T-cell (primary cell): ENCODE results near the gene DHRS1. TPM values are rescaled to one million over a fixed set of nuclear protein-coding genes. Genes with fewer than 3 reads are reported as not detected.
A peak's percentile ranks its signal among the peaks of the same experiment; 100 is the strongest.

ENCODE experiments used
- ATAC-seq, 4 experiments: fragments of 200-7000 bp in 3 of 4; fragments of 150-1000 bp in 1 of 4; cut with Tn5 transposase; replicated peaks in 1 of 4; 1 replicate in 3 of 4; 2 replicates in 1 of 4; pipeline ENCODE4 v1.10.0; 2021; ENCODE audit warnings: moderate library complexity in 3 of 4, mild to moderate bottlenecking in 2 of 4, moderate number of reproducible peaks in 1 of 4
- CTCF ChIA-PET, 2 donors: fragments of 300-600 bp; sonication (Branson Sonifier 250); formaldehyde crosslinking; loops; one replicate each; lab custom pipeline; 2022; ENCODE audit warnings: antibody characterized with exemption in 2 of 2; lab: Charles Lee
- POLR2A ChIA-PET, 2 donors: fragments of 300-600 bp; sonication (Branson Sonifier 250); formaldehyde crosslinking; loops; one replicate each; lab custom pipeline; 2022; ENCODE audit warnings: antibody characterized with exemption in 2 of 2; lab: Charles Lee
- DNase-seq, 35 experiments: peaks; one replicate each; pipeline versions ENCODE4 v3.0.0 to v3.0.0-alpha.2; 2013 to 2023
- H3K27ac ChIP-seq: one replicate; pipeline ENCODE4 v1.5.1; 2013; ENCODE audit warnings: low read length
- H3K27me3 ChIP-seq, 2 experiments: replicated peaks in 1 of 2; 1 replicate in 1 of 2; 2 replicates in 1 of 2; pipeline versions ENCODE4 v1.6.1 to v1.7.0; 2013; ENCODE audit warnings: low read length in 1 of 2, mixed read lengths in 1 of 2; ENCODE audit not compliant: control insufficient read depth in 2 of 2, insufficient read depth in 2 of 2; ENCODE audit errors: extremely low read depth in 1 of 2
- H3K36me3 ChIP-seq, 2 donors: 1 replicate in 1 of 2; 2 replicates in 1 of 2; pipeline versions ENCODE4 v1.6.1 to v1.7.0; 2013; ENCODE audit warnings: low read length in 1 of 2; ENCODE audit not compliant: control insufficient read depth in 2 of 2, insufficient read depth in 1 of 2; ENCODE audit errors: extremely low read depth in 1 of 2
- H3K4me1 ChIP-seq, 2 experiments: 1 replicate in 1 of 2; 2 replicates in 1 of 2; pipeline versions ENCODE4 v1.6.1 to v1.7.0; 2013; ENCODE audit warnings: low read length in 2 of 2, mixed read lengths in 1 of 2; ENCODE audit not compliant: insufficient read depth in 2 of 2, control insufficient read depth in 1 of 2; ENCODE audit errors: extremely low read depth in 1 of 2
- H3K4me3 ChIP-seq, 2 donors: 1 replicate in 1 of 2; 2 replicates in 1 of 2; pipeline versions ENCODE4 v1.5.1 to v1.7.0; 2013; ENCODE audit warnings: mild to moderate bottlenecking in 2 of 2, low read length in 1 of 2, moderate library complexity in 1 of 2; ENCODE audit not compliant: control insufficient read depth in 1 of 2; ENCODE audit errors: extremely low read depth in 1 of 2
- H3K9me3 ChIP-seq: 2 replicates; pipeline ENCODE4 v1.7.0; 2013
- H3K27ac Mint-ChIP-seq, 2 donors: one replicate each; pipeline ENCODE4 v1.8.0; 2020 to 2021; ENCODE audit warnings: mild to moderate bottlenecking in 2 of 2, mixed read lengths in 2 of 2
- H3K27me3 Mint-ChIP-seq, 2 donors: one replicate each; pipeline ENCODE4 v1.8.0; 2021 to 2022; ENCODE audit warnings: mixed read lengths in 2 of 2
- H3K36me3 Mint-ChIP-seq: one replicate; pipeline ENCODE4 v1.8.0; 2021; ENCODE audit warnings: mixed read lengths
- H3K4me1 Mint-ChIP-seq, 3 donors: one replicate each; pipeline ENCODE4 v1.8.0; 2020 to 2022; ENCODE audit warnings: mixed read lengths in 3 of 3, mild to moderate bottlenecking in 1 of 3
- H3K4me3 Mint-ChIP-seq, 3 donors: one replicate each; pipeline ENCODE4 v1.8.0; 2020 to 2022; ENCODE audit warnings: mild to moderate bottlenecking in 3 of 3, mixed read lengths in 3 of 3, moderate library complexity in 3 of 3
- H3K9me3 Mint-ChIP-seq, 3 donors: one replicate each; pipeline ENCODE4 v1.8.0; 2020 to 2022; ENCODE audit warnings: mixed read lengths in 3 of 3
- WGBS: methylation state at CpG from one replicate; pipeline ENCODE4 v1.1.5; 2013; ENCODE audit warnings: missing lambda C conversion rate; ENCODE audit not compliant: insufficient coverage; 5-methylcytosine and 5-hydroxymethylcytosine counted together
- total RNA-seq, 35 experiments: library from RNA in 6 of 35; stranded (reverse) in 6 of 35; fragments of 120-200 nt in 1 of 35; gene quantifications; one replicate each; pipeline versions ENCODE4 v1.2.1 to v1.2.4 and lab custom pipeline; 2013 to 2026

Gene DHRS1
- total RNA-seq, 5 donors from 2014 or later (not counting 1 experiment from before 2014, with no cell fraction given): 34.2 to 47.6 (median 39.1) TPM

DNA sequence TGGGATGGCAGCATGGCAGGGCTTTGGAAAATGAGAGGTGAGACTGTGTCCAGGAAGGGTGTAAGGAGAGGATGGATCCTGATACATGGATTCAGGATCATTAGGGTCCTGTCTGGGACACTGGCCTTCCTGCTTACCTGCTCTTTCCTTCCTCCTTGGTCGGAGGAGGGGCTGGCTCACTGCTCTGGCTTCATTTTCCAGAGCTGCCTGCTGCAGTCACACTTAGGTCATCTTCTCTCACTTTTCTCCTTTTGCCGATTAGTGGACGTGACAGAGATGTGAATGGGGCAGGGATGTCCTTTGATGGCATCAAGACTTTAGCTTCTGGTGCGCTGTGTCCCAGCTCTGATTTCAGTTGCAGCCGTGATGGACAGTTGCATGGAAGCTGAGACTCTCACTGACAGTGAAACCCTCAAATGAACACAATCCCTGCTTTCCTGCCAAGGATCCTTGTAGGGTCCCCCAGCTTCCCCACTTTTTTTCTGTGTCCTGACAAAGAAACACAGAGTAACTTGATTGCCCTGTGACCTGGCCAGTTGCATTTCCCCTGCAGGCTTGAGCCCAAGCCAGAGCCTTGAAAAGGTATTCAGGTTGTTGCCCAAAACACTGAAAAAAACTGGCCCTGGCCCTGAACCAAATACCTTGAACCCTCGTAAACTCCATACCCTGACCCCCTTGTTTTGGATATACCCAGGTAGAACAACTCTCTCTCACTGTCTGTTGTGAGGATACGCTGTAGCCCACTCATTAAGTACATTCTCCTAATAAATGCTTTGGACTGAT, 9.0 kb upstream of the DHRS1 start:
- Mint-ChIP-seq H3K27ac (peak overlapping the region; percentile 79 to 87), H3K36me3 (peaks cover 39% of the 10 kb centered on the region), H3K4me1 (peaks cover 48 to 55% (median 54%) of the 10 kb centered on the region in 3 donors), H3K9me3 (no peaks in the 10 kb centered on the region), H3K27me3 (no peaks in the 10 kb centered on the region), H3K4me3 (peak overlapping the region in 2 of 3 donors; percentile 7 to 74)
- Histone ChIP-seq H3K36me3 (peaks cover 19 to 41% of the 10 kb centered on the region in 2 donors), H3K27me3 (no peaks in the 10 kb centered on the region), H3K9me3 (no peaks in the 10 kb centered on the region), H3K4me1 (peaks cover 27 to 54% of the 10 kb centered on the region in 2 experiments), H3K4me3 (no peak overlapping the region), H3K27ac (peak overlapping the region; percentile 76)
- ATAC-seq (no peak), DNase-seq (no peak)
- POLR2A ChIA-PET: interaction anchor here in 1 of 2 donors (0.6 to 1.7 kb wide), 5 partner anchors 9 to 80 kb away, joined by 3 to 8 read pairs (median 4); partner anchors contain the start of genes DHRS1, NOP9 and TINF2
- WGBS: 100% methylated on average over 3 of the region's 7 CpGs
- CTCF ChIA-PET: interaction anchor here (0.6 to 4.5 kb wide), 24 partner anchors 8 to 167 kb away, joined by 3 to 25 read pairs (median 4); partner anchors contain the start of genes CBLN3 (in 1 of the 2), DHRS1 (in 1 of the 2), EMC9 (in 1 of the 2) and KHNYN (in 1 of the 2)

DNA sequence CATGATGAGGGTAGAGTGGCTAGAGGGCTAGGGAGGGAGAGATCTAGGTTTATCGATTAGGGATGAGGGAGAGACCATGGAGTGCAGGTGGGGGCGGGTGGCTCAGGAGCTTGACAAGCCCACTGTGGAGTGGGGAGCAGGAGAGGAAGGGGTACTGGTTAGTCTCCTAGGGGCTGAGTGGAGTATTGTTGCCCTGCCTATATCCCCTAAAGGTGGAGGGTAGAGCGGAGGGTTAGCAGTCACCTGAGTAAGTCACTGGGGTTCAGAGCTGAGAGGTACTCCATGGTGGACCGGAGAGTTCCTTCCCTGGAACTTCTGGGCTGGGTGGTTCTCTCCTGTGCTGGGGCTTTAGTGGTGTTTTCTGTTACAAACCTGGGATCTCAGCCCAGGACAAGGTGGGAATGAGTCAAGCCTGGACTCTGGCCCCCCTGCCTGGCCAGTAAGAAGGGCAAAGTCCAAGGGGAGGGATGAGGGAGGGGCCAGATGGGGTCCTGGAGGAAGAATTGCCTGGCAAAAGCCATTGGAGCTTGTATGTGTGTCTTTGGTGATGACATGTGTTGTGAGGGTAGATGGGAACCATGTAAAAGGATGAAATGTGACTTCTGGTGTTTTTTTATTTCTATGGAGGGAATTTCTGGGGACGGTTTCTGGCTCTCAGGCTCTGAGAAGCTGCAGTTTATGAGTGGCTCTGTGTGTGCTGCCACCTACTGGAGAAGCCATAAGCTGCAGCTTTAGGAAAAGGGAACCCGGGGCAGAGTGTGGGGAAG, 8.2 kb upstream of the DHRS1 start, which contains the start of gene CIDEB:
Gene CIDEB, minus strand, starts transcription at position 403 of the 767 bp plus-strand sequence. Its CDS starts 119 bp downstream, at position 284.
- no peaks in the 10 kb centered on the region for H3K27me3 ChIP-seq
- H3K9me3 ChIP-seq: no peaks in the 10 kb centered on the region
- CTCF ChIA-PET: interaction anchor here (0.6 to 4.5 kb wide), 29 partner anchors 8 to 226 kb away, joined by 3 to 25 read pairs (median 4); partner anchors contain the start of genes CBLN3 (in 1 of the 2), DHRS1 (in 1 of the 2), EMC9 (in 1 of the 2) and KHNYN (in 1 of the 2)
- peak in 32 of 35 experiments; percentile 26 to 80 (median 44) for DNase-seq
- H3K4me3 Mint-ChIP-seq: peak within 1 kb of the TSS in 2 of 3 donors; percentile 7 to 74
- peaks cover 21 to 47% of the 10 kb centered on the region in 2 experiments for H3K4me1 ChIP-seq
- no peaks in the 10 kb centered on the region for H3K9me3 Mint-ChIP-seq
- POLR2A ChIA-PET: interaction anchor here in 1 of 2 donors (0.6 to 1.7 kb wide), 3 partner anchors 8 to 65 kb away, joined by 3 to 5 read pairs (median 4); partner anchors contain the start of genes DHRS1, NOP9 and TINF2
- H3K4me3 ChIP-seq: no peak within 1 kb of the TSS
- peak within 1 kb of the TSS; percentile 20 for H3K27ac ChIP-seq
- H3K4me1 Mint-ChIP-seq: peaks cover 40 to 47% (median 46%) of the 10 kb centered on the region in 3 donors
- no peak for ATAC-seq
- peaks cover 46% of the 10 kb centered on the region for H3K36me3 Mint-ChIP-seq
- H3K27me3 Mint-ChIP-seq: no peaks in the 10 kb centered on the region
- peaks cover 23 to 49% of the 10 kb centered on the region in 2 donors for H3K36me3 ChIP-seq
- H3K27ac Mint-ChIP-seq: peak within 1 kb of the TSS; percentile 79 to 87
- 64% methylated on average over 6 of the region's 6 CpGs for WGBS

- peaks cover 27 to 55% of the 10 kb centered on the region in 2 donors for H3K36me3 ChIP-seq
- H3K36me3 Mint-ChIP-seq: peaks cover 51% of the 10 kb centered on the region
- DNase-seq (no peak), ATAC-seq (no peak)
- H3K4me3 Mint-ChIP-seq: no peak overlapping the region
- WGBS: 92% methylated on average over 10 of the region's 11 CpGs
- H3K4me1 Mint-ChIP-seq: peaks cover 34 to 42% (median 41%) of the 10 kb centered on the region in 3 donors
- peaks cover 15 to 41% of the 10 kb centered on the region in 2 experiments for H3K4me1 ChIP-seq
- no peak overlapping the region for H3K4me3 ChIP-seq
- H3K27ac Mint-ChIP-seq: no peak overlapping the region
- H3K27me3 Mint-ChIP-seq: no peaks in the 10 kb centered on the region
- ChIA-PET CTCF (interaction anchor here (0.6 to 4.5 kb wide), 10 partner anchors 10 to 226 kb away, joined by 3 to 18 read pairs (median 4); partner anchors contain the start of gene TINF2 (in 1 of the 2)), POLR2A (no interaction called here)
- H3K9me3 ChIP-seq: no peaks in the 10 kb centered on the region
- H3K27ac ChIP-seq: no peak overlapping the region
- H3K27me3 ChIP-seq: no peaks in the 10 kb centered on the region
- H3K9me3 Mint-ChIP-seq: no peaks in the 10 kb centered on the region
Observed at GRCh38 chr14:24307156-24307574, 7.6 kb upstream of the DHRS1 start.

GRCh38 chr14:24304019-24304387, 4.4 kb upstream of the DHRS1 start:
- Histone ChIP-seq H3K36me3 (peaks cover 30 to 69% of the 10 kb centered on the region in 2 donors), H3K4me1 (peaks cover 13 to 29% of the 10 kb centered on the region in 2 experiments), H3K27me3 (no peaks in the 10 kb centered on the region), H3K4me3 (no peak overlapping the region), H3K9me3 (no peaks in the 10 kb centered on the region), H3K27ac (no peak overlapping the region)
- Mint-ChIP-seq H3K4me3 (no peak overlapping the region), H3K4me1 (peaks cover 34 to 48% (median 38%) of the 10 kb centered on the region in 3 donors), H3K27me3 (no peaks in the 10 kb centered on the region), H3K36me3 (peaks cover 59% of the 10 kb centered on the region), H3K27ac (no peak overlapping the region), H3K9me3 (no peaks in the 10 kb centered on the region)
- 100% methylated on average over 6 of the region's 11 CpGs for WGBS
- ATAC-seq (no peak), DNase-seq (no peak)
- POLR2A ChIA-PET: no interaction called here
- CTCF ChIA-PET: no interaction called here

- Mint-ChIP-seq H3K27me3 (no peaks in the 10 kb centered on the region), H3K4me1 (peaks cover 45 to 59% (median 49%) of the 10 kb centered on the region in 3 donors), H3K9me3 (no peaks in the 10 kb centered on the region), H3K36me3 (peaks cover 53% of the 10 kb centered on the region), H3K4me3 (peak overlapping the region; percentile 92 to 95 (median 93)), H3K27ac (peak overlapping the region; percentile 66 to 97)
- Histone ChIP-seq H3K27ac (peak overlapping the region; percentile 84), H3K4me1 (peaks cover 23 to 32% of the 10 kb centered on the region in 2 experiments), H3K36me3 (peaks cover 27 to 58% of the 10 kb centered on the region in 2 donors), H3K9me3 (no peaks in the 10 kb centered on the region), H3K4me3 (peak overlapping the region; percentile 70 to 82), H3K27me3 (no peaks in the 10 kb centered on the region)
- 46% methylated on average over 14 of the region's 16 CpGs for WGBS
- POLR2A ChIA-PET: interaction anchor here in 1 of 2 donors (0.6 to 0.9 kb wide), 3 partner anchors 14 to 68 kb away, joined by 3 to 5 read pairs (median 3); partner anchors contain the start of gene GMPR2
- CTCF ChIA-PET: interaction anchor here (0.7 to 6.5 kb wide), 11 partner anchors 8 to 136 kb away, joined by 3 to 104 read pairs (median 4); partner anchors contain the start of genes TINF2 (in 2 of the 2), CIDEB (in 1 of the 2), LTB4R (in 1 of the 2) and LTB4R2 (in 1 of the 2)
- ATAC-seq (no peak), DNase-seq (no peak)
Observed at GRCh38 chr14:24300326-24300980, 873 bp upstream of the DHRS1 start.
